HepG2 (cell line): ENCODE measurements around the gene LIN7A. TPM values are rescaled to one million over a fixed set of nuclear protein-coding genes. Genes with fewer than 3 reads are reported as not detected.

Source experiments
- ISX ChIP-seq: sonication (generic); formaldehyde crosslinking; conservative IDR thresholded peaks from 2 replicates; pipeline ENCODE4 v1.5.0; 2020; ENCODE audit warnings: missing genetic modification reagents
- MTA3 ChIP-seq: sonication (generic); formaldehyde crosslinking; IDR thresholded peaks from 2 replicates; pipeline ENCODE4 v1.4.0; 2020; ENCODE audit warnings: missing genetic modification reagents
- PAWR ChIP-seq: sonication (generic); formaldehyde crosslinking; IDR thresholded peaks from 2 replicates; pipeline ENCODE4 v1.4.0; 2020; ENCODE audit warnings: missing genetic modification reagents, mild to moderate bottlenecking, borderline replicate concordance
- PHF20 ChIP-seq: sonication (generic); formaldehyde crosslinking; IDR thresholded peaks from 2 replicates; pipeline ENCODE4 v1.5.0; 2020; ENCODE audit warnings: mild to moderate bottlenecking, missing genetic modification reagents
- RORA ChIP-seq: sonication (generic); formaldehyde crosslinking; IDR thresholded peaks from 2 replicates; pipeline ENCODE4 v1.5.0; 2020; ENCODE audit warnings: mild to moderate bottlenecking, missing genetic modification reagents, moderate library complexity
- SRSF9 ChIP-seq: fragments of 200-400 bp; formaldehyde crosslinking; IDR thresholded peaks from 2 replicates; pipeline ENCODE4 v1.6.1; 2018; ENCODE audit warnings: borderline replicate concordance, mild to moderate bottlenecking, low read depth, low read length; ENCODE audit not compliant: insufficient read depth, poor library complexity, severe bottlenecking
- TARDBP ChIP-seq: sonication (generic); formaldehyde crosslinking; IDR thresholded peaks from 2 replicates; pipeline ENCODE4 v1.8.0; 2022; ENCODE audit warnings: mild to moderate bottlenecking, missing genetic modification reagents
- THYN1 ChIP-seq: sonication (generic); formaldehyde crosslinking; IDR thresholded peaks from 2 replicates; pipeline ENCODE4 v1.8.1; 2023; ENCODE audit warnings: low read depth, mild to moderate bottlenecking, moderate library complexity, missing genetic modification reagents, borderline replicate concordance
- ZFP82 ChIP-seq: sonication (generic); formaldehyde crosslinking; IDR thresholded peaks from 2 replicates; pipeline ENCODE4 v1.5.1; 2020; ENCODE audit warnings: mild to moderate bottlenecking, missing genetic modification reagents, borderline replicate concordance
- ZNF30 ChIP-seq: sonication (generic); formaldehyde crosslinking; IDR thresholded peaks from 2 replicates; pipeline ENCODE4 v1.5.0; 2020; ENCODE audit warnings: mild to moderate bottlenecking, missing genetic modification reagents
- ZNF383 ChIP-seq: sonication (generic); formaldehyde crosslinking; IDR thresholded peaks from 2 replicates; pipeline ENCODE4 v1.4.0; 2020; ENCODE audit warnings: missing genetic modification reagents, mild to moderate bottlenecking, borderline replicate concordance
- ZNF567 ChIP-seq: sonication (generic); formaldehyde crosslinking; IDR thresholded peaks from 2 replicates; pipeline ENCODE4 v1.8.1; 2023; ENCODE audit warnings: mild to moderate bottlenecking, missing genetic modification reagents, borderline replicate concordance
- ZNF790 ChIP-seq: sonication (generic); formaldehyde crosslinking; IDR thresholded peaks from 2 replicates; pipeline ENCODE4 v1.8.0; 2022; ENCODE audit warnings: missing genetic modification reagents, mild to moderate bottlenecking, borderline replicate concordance
- ZSCAN25 ChIP-seq: sonication (generic); formaldehyde crosslinking; IDR thresholded peaks from 2 replicates; pipeline ENCODE4 v1.8.0; 2022; ENCODE audit warnings: mild to moderate bottlenecking, missing genetic modification reagents
- polyA plus RNA-seq, 8 experiments: library from polyadenylated mRNA; depleted of rRNA in 3 of 8; stranded (reverse) in 7 of 8; unstranded in 1 of 8; fragments of >200 nt; fragmentation: Illumina TruSeq in 4 of 8; extraction: Trizol in 4 of 8; gene quantifications; 2 replicates each; pipeline versions ENCODE4 v1.2.1 to v1.2.3, GENCODE V29; 2011 to 2016; ENCODE audit warnings: low read depth in 4 of 8, missing spikeins in 1 of 8, mixed read lengths in 1 of 8; ENCODE audit not compliant: insufficient read depth in 1 of 8
- total RNA-seq, 5 experiments: library from RNA; depleted of rRNA; stranded (reverse); fragments of >200 nt; fragmentation: Illumina TruSeq; extraction: Trizol; gene quantifications; 2 replicates each; pipeline ENCODE4 v1.2.3, GENCODE V29; 2016; ENCODE audit warnings: low read depth in 1 of 5
- TF ChIP-seq, protein P1 (sequence below), 2 experiments: sonication (generic) in 1 of 2; formaldehyde crosslinking in 1 of 2; IDR thresholded peaks; 2 replicates each; pipeline versions ENCODE4 v1.6.1 to v1.9.0; 2014 to 2022; ENCODE audit warnings: antibody characterized with exemption in 1 of 2, borderline replicate concordance in 1 of 2, inconsistent platforms in 1 of 2, low read depth in 1 of 2, missing genetic modification reagents in 1 of 2
- TF ChIP-seq, protein P2 (sequence below): sonication (generic); formaldehyde crosslinking; IDR thresholded peaks from 2 replicates; pipeline ENCODE4 v1.4.0; 2020; ENCODE audit warnings: mild to moderate bottlenecking, missing genetic modification reagents, borderline replicate concordance
- TF ChIP-seq, protein P3 (sequence below): sonication (generic); formaldehyde crosslinking; IDR thresholded peaks from 2 replicates; pipeline ENCODE4 v1.4.0; 2020; ENCODE audit warnings: missing genetic modification reagents
- TF ChIP-seq, protein P4 (sequence below): sonication (generic); formaldehyde crosslinking; IDR thresholded peaks from 2 replicates; pipeline ENCODE4 v1.5.0; 2020; ENCODE audit warnings: missing genetic modification reagents

LIN7A gene
- total and polyA plus RNA-seq, 2 of the 13 experiments (the other 11 are each of a cell fraction or from before 2014, with no cell fraction given) = 18.5 to 19.2 TPM

DNA sequence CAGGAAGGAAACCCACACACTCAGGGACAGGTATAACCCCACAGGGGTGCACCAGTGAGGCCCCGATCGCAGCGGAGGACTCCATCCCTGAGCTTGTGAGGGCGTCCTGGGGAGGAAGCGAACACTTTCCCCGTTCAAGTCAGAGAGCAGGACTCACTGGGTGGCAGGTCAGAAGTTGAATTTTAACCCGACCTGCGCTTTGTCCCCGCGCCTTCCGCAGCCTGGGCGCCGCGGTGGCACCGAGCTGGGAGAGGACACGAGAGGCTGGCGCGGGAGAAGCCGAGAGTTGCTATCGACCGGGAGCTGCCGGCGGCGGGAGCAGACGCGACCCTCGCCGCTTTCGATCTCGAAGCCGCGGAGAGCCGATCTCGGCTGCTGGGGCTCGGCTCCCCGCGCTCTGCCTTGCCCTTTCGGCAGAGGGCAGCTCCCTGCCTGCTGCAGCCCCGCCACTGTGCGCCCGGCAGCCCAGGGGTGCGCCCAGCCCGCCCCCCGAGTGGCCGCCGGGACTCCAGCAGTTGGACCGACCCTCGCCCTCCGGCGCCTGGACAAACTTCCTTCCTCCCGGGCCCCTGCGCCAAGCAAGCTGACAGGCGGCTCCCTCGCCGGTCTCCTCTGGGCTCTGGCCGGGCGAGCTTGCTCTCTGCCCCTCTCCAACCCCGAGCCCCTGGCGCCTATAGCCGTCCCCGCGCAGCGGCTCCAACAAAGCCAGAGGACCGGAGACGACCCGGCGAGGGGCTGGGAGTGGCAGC is 918 bp downstream of the LIN7A start (continued):
- TF ChIP-seq, protein P1, sequence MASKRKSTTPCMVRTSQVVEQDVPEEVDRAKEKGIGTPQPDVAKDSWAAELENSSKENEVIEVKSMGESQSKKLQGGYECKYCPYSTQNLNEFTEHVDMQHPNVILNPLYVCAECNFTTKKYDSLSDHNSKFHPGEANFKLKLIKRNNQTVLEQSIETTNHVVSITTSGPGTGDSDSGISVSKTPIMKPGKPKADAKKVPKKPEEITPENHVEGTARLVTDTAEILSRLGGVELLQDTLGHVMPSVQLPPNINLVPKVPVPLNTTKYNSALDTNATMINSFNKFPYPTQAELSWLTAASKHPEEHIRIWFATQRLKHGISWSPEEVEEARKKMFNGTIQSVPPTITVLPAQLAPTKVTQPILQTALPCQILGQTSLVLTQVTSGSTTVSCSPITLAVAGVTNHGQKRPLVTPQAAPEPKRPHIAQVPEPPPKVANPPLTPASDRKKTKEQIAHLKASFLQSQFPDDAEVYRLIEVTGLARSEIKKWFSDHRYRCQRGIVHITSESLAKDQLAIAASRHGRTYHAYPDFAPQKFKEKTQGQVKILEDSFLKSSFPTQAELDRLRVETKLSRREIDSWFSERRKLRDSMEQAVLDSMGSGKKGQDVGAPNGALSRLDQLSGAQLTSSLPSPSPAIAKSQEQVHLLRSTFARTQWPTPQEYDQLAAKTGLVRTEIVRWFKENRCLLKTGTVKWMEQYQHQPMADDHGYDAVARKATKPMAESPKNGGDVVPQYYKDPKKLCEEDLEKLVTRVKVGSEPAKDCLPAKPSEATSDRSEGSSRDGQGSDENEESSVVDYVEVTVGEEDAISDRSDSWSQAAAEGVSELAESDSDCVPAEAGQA (IDR thresholded peaks at IDR 0.05; ENCODE audit: low read depth) = no peak; the same call in 1 of the 2 replicates
- TF ChIP-seq, protein P1 (CRISPR knock-in tag; IDR thresholded peaks at IDR 0.05; ENCODE audit: borderline replicate concordance) = no peak
- TF ChIP-seq ZNF790 = peak; percentile 80; the same call in 1 of the 2 replicates
- TF ChIP-seq, protein P2, sequence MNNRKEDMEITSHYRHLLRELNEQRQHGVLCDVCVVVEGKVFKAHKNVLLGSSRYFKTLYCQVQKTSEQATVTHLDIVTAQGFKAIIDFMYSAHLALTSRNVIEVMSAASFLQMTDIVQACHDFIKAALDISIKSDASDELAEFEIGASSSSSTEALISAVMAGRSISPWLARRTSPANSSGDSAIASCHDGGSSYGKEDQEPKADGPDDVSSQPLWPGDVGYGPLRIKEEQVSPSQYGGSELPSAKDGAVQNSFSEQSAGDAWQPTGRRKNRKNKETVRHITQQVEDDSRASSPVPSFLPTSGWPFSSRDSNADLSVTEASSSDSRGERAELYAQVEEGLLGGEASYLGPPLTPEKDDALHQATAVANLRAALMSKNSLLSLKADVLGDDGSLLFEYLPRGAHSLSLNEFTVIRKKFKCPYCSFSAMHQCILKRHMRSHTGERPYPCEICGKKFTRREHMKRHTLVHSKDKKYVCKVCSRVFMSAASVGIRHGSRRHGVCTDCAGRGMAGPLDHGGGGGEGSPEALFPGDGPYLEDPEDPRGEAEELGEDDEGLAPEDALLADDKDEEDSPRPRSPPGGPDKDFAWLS (CRISPR knock-in tag) = no peak
- no peak; the same call in 1 of the 2 replicates for TF ChIP-seq ZSCAN25 (CRISPR knock-in tag)
- TF ChIP-seq THYN1 (CRISPR knock-in tag) = no peak
- no peak for TF ChIP-seq PAWR (CRISPR knock-in tag)
- peak; percentile 62; the same call in 1 of the 2 replicates for TF ChIP-seq ZNF30 (CRISPR knock-in tag)
- TF ChIP-seq ZNF567 (CRISPR knock-in tag) = no peak
- TF ChIP-seq TARDBP (CRISPR knock-in tag) = peak; percentile 36; the same call in 1 of the 2 replicates
- no peak for TF ChIP-seq ISX (CRISPR knock-in tag)
- peak; percentile 69; the same call in 1 of the 2 replicates for TF ChIP-seq ZFP82 (CRISPR knock-in tag)
- no peak for TF ChIP-seq PHF20
- TF ChIP-seq, protein P3, sequence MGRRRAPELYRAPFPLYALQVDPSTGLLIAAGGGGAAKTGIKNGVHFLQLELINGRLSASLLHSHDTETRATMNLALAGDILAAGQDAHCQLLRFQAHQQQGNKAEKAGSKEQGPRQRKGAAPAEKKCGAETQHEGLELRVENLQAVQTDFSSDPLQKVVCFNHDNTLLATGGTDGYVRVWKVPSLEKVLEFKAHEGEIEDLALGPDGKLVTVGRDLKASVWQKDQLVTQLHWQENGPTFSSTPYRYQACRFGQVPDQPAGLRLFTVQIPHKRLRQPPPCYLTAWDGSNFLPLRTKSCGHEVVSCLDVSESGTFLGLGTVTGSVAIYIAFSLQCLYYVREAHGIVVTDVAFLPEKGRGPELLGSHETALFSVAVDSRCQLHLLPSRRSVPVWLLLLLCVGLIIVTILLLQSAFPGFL = no peak
- TF ChIP-seq RORA = no peak
- TF ChIP-seq SRSF9 = no peak
- TF ChIP-seq, protein P4, sequence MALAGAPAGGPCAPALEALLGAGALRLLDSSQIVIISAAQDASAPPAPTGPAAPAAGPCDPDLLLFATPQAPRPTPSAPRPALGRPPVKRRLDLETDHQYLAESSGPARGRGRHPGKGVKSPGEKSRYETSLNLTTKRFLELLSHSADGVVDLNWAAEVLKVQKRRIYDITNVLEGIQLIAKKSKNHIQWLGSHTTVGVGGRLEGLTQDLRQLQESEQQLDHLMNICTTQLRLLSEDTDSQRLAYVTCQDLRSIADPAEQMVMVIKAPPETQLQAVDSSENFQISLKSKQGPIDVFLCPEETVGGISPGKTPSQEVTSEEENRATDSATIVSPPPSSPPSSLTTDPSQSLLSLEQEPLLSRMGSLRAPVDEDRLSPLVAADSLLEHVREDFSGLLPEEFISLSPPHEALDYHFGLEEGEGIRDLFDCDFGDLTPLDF = peak; percentile 72
- no peak for TF ChIP-seq MTA3
- TF ChIP-seq ZNF383 (CRISPR knock-in tag) = no peak; the same call in 1 of the 2 replicates
